Measurements from ENCODE around the gene RAD51C.
"Not testable (repeated sequence)": the region's sequence is repeated elsewhere in the genome, so short reads cannot be mapped to it uniquely, and the experiment has no call there.

The RAD51C gene

GRCh38 chr17:58741121-58741625, 48.8 kb downstream of the RAD51C start:
- DNase-seq (ENCODE audit: low spot score), result peak; percentile 81

GRCh38 chr17:58747674-58748073, 55.3 kb downstream of the RAD51C start:
- no peak for DNase-seq (ENCODE audit: low spot score)

DNA sequence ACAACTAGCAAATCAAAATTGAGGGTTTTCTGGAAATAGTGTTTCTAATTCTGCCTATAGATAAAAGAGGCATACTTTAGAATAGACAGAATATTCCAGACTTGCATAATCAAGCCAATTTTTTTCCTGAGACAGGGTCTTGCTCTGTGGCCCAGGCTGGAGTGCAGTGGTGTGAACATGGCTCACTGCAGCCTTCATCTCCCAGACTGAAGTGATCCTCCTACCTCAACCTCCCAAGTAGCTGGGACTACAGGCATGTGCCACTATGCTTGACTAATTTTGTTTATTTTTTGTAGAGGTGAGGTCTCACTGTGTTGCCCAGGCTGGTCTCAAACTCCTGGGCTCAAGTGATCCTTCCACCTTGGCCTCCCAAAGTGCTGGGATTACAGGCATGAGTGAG, 57.2 kb downstream of the RAD51C start:
- DNase-seq (ENCODE audit: low spot score), result not testable (repeated sequence)

DNA sequence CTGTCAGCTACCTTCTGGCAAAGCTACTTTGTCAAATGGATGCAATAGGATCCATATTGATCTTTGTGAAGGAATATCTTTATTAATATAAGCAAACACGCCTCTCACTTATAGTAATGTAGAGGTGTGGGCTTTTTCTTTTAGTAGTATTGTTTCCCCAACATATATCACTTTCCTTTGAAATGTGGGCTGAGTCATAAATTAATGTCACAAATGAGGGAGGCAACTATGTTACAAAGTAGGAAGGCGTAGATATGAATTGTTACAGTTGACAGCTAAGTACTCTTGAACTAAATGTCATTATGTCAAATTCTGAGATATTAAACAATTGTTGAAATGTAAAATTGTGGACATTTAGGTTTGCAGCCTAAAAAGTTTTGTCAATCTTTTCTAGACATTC, 60.6 kb downstream of the RAD51C start:
- DNase-seq (ENCODE audit: low spot score), result no peak

DNA sequence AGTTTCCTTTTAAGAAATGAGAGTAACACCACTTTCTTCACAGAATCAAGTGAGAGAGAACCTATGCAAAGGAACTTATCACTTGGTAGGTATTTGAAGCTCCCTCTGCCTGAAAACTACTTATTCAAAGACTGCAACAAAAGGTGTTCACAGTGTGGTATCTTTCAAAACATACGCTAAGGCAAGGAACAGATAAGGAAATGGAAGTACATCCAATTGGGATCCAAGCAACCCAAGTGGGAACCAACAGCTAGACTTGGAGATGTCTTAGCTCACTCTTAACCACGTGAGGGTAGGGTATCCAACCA, 62.8 kb downstream of the RAD51C start:
- DNase-seq (ENCODE audit: low spot score), result no peak

GRCh38 chr17:58755577-58756245, 63.3 kb downstream of the RAD51C start, which contains the start of gene PPM1E:
Gene PPM1E (plus strand): TSS chr17:58755854.
- DNase-seq (ENCODE audit: low spot score), result peak; percentile 96

DNA sequence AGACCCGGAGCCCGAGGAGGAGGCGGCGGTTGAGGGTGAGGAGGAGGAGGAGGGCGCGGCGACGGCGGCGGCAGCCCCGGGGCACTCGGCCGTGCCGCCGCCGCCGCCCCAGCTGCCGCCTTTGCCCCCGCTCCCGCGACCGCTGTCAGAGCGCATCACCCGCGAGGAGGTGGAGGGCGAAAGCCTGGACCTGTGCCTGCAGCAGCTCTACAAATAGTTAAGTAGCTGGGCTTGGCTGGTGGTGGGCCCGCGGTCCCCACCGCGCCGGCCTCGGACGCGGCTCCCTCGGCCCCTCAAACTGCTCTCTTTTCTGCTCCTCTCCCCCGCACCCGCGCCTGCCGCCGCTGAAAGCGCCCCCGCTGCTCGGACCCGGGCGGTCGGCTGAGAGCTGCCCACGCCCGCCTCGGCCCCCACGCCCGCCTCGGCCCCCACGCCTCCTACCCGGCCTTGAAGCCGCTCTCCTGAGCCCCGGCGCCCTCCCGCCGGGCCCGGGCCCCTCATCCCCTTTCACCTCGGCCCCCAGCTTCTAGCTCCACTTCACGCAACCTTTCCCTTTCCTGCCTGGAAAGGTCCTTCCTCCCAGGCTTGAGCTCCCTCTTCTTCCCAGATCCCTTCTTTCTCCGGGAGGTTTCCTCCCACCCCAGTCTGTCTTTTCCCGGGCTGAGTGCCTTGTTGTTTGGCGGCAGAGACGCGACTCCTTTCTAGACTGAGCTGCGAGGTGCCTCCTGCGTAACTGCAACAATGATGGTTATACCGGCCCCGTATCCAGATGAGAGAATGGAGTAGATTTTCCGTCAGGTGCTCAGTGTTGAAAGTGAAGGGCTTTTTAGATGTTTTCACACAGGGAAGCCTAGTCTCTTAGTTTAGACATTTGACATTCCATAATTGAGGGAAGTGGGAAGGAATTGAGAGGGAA, 64.1 kb downstream of the RAD51C start:
- peak; percentile 61 for DNase-seq (ENCODE audit: low spot score)

DNA sequence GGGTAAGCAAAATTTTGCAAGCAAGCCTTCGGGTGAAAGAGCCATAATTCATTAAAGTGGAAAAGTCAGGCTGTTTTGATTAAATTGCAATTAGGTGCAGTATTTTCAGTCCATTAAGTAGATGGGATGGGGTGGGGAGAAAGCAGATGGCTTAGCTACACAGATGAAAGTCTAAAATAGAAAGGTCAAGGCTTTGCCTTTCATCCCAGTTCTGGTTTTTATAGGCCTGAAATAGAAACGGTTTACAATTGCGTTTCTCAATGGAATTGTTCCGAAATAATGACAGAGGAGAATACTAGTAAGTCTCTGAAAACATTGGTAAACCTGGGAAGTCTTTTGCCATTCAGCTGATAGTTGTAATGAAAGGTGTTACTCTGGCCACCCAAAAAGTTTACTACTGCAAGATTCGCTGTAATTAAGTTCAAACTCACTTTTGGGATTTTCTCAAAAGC, 64.8 kb downstream of the RAD51C start:
- no peak for DNase-seq (ENCODE audit: low spot score)

DNA sequence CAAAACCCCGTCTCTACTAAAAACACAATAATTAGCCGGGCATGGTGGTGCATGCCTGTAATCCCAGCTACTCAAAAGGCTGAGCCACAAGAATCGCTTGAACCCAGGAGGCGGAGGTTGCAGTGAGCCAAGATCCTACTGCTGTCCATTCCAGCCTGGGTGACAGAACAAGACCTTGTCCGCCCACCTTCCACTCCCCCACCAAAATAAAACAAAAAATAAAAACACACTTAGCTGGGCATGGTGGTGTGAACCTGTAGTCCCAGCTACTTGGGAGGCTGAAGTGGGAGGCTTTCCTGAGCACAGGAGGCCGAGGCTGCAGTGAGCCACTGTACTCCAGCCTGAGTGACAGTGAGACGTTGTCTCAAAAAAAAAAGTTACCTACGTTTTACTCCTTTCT, 66.5 kb downstream of the RAD51C start:
- DNase-seq (ENCODE audit: low spot score), result no peak

- no peak for DNase-seq (ENCODE audit: low spot score)
Measured at GRCh38 chr17:58759522-58759921, 67.1 kb downstream of the RAD51C start.

GRCh38 chr17:58760248-58760647, 67.8 kb downstream of the RAD51C start:
- no peak for DNase-seq (ENCODE audit: low spot score)

GRCh38 chr17:58763263-58763662, 70.9 kb downstream of the RAD51C start:
- DNase-seq (ENCODE audit: low spot score), result no peak

GRCh38 chr17:58764373-58764772, 72.0 kb downstream of the RAD51C start:
- no peak for DNase-seq (ENCODE audit: low spot score)

DNA sequence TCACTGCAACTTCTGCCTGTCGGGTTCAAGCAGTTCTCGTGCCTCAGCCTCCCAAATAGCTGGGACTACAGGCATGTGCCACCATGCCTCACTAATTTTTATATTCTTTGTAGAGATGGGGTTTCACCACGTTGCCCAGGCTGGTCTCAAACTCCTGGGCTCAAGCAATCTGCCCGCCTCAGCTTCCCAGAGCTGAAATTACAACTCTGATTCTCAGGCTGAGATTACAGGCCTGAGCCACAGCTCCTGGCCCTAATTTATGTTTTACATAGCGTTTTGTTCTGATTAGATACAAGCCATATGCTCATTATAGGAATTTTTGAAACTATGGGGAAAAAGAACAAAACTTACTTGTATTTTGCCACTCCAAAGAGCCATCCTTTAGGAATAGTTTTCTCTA, 86.1 kb downstream of the RAD51C start:
- DNase-seq (ENCODE audit: low spot score), result not testable (repeated sequence)

- no peak for DNase-seq (ENCODE audit: low spot score)
Measured at GRCh38 chr17:58779446-58779845, 87.0 kb downstream of the RAD51C start.

DNA sequence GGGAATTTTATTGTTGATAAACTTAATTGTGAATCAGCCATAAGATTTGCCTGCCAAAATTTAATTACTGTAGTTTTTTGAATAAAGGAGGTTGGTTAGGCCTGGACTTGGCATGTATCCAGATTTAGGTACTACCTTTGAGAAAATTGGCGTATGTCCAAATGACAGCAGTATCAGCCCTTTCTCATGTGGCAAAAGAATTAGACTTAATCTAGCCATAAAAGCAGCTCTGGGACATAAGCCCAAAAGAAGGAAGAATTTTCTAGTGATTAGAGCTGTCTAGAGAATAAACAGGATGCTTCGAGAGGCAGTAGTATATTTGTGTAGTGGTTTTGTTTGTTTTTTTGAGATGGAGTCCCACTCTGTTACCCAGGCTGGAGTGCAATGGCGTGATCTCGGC, 91.0 kb downstream of the RAD51C start:
- DNase-seq (ENCODE audit: low spot score), result no peak

DNA sequence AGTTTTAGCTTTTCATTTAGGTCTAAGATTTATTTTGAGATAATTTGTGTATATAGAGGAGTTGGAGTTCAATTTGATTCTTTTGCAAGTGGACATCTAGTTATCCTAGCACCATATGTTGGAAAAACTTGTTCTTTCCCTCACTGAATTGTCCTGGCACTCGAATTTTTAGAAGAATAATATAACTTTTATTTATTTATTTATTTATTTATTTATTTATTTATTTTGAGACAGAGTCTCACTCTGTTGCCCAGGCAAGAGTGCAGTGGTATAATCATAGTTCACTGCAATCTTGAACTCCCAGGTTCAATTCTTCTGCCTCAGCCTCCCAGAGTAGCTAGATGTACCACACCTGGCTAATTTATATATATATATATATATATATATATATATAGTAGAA, 92.7 kb downstream of the RAD51C start:
- no peak for DNase-seq (ENCODE audit: low spot score)

Measured in HuH-7.5 (cell line).